Measurements from ENCODE around the gene PCDHGA5. TPM values are rescaled to one million over a fixed set of nuclear protein-coding genes. Genes with fewer than 3 reads are reported as not detected.

PCDHGA5 gene
- total RNA-seq, 1 experiment from 2014 or later, result 0.05 TPM

- ChIA-PET POLR2A (no interaction called here), RAD21 (ENCODE audit: low non-redundant PET in 1 of 2, low total read pairs in 2 of 2, uncharacterized antibody in 2 of 2, unreplicated experiment in 2 of 2) (no interaction called here), CTCF (no interaction called here)
- no peak overlapping the region for H2AFZ ChIP-seq (ENCODE audit: low read depth, low read length, poor library complexity, severe bottlenecking)
- H3K27me3 ChIP-seq (ENCODE audit: insufficient read depth, low read length), result no peaks in the 10 kb centered on the region
- DNase-seq (ENCODE audit: low read depth, low spot score) (no peak), ATAC-seq (no peak)
- no peaks in the 10 kb centered on the region for H3K79me2 ChIP-seq (ENCODE audit: insufficient read depth, low read length)
- H3K36me3 ChIP-seq (ENCODE audit: control insufficient read depth in 1 of 2, insufficient read depth in 2 of 2, low read length in 2 of 2), result no peaks in the 10 kb centered on the region
- no peak overlapping the region for H3K4me3 ChIP-seq (replicated peaks in 1 of 2; ENCODE audit: low read depth in 1 of 2, low read length in 2 of 2)
- H3K4me2 ChIP-seq (ENCODE audit: low read length), result no peak overlapping the region
- TF ChIP-seq ZFX (IDR thresholded peaks at IDR 0.05) (no peak), CBX3 (IDR thresholded peaks at IDR 0.05; ENCODE audit: low read depth) (no peak), POLR2AphosphoS5 (IDR thresholded peaks at IDR 0.05; ENCODE audit: low read depth, low read length) (no peak), RAD21 (IDR thresholded peaks at IDR 0.05; ENCODE audit: low read depth) (no peak), ELF1 (IDR thresholded peaks at IDR 0.05; ENCODE audit: borderline replicate concordance, low read depth) (no peak), CEBPB (IDR thresholded peaks at IDR 0.05; ENCODE audit: low read depth) (no peak), SIN3A (IDR thresholded peaks at IDR 0.05; ENCODE audit: low read depth) (no peak), REST (IDR thresholded peaks at IDR 0.05; ENCODE audit: low read depth) (no peak), MAX (IDR thresholded peaks at IDR 0.05) (no peak), ZNF274 (IDR thresholded peaks at IDR 0.05; ENCODE audit: low read depth, low read length) (no peak), SRF (IDR thresholded peaks at IDR 0.05; ENCODE audit: low read depth) (no peak), FOSL1 (IDR thresholded peaks at IDR 0.05; ENCODE audit: low read depth) (no peak), CTCF (IDR thresholded peaks at IDR 0.05 in 2 of 3, conservative IDR thresholded peaks at IDR 0.05 in 1 of 3; ENCODE audit: borderline replicate concordance in 1 of 3, insufficient read depth in 1 of 3, low read depth in 2 of 3, low read length in 2 of 3) (no peak), POLR2A (IDR thresholded peaks at IDR 0.05; ENCODE audit: borderline replicate concordance, extremely low read depth, insufficient read depth, insufficient read length) (no peak), EGR1 (IDR thresholded peaks at IDR 0.05; ENCODE audit: low read depth) (no peak), YY1 (IDR thresholded peaks at IDR 0.05; ENCODE audit: extremely low read depth, insufficient replicate concordance, low read depth, low read length) (no peak), EZH2phosphoT487 (IDR thresholded peaks at IDR 0.05; ENCODE audit: borderline replicate concordance) (no peak), EZH2 (IDR thresholded peaks at IDR 0.05) (no peak)
- TF ChIP-seq, protein P1, sequence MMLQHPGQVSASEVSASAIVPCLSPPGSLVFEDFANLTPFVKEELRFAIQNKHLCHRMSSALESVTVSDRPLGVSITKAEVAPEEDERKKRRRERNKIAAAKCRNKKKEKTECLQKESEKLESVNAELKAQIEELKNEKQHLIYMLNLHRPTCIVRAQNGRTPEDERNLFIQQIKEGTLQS (IDR thresholded peaks at IDR 0.05), result no peak
- no peaks in the 10 kb centered on the region for H3K9me2 ChIP-seq (ENCODE audit: insufficient read depth)
- H4K20me1 ChIP-seq (ENCODE audit: insufficient read depth), result no peaks in the 10 kb centered on the region
- no peaks in the 10 kb centered on the region for H3K4me1 ChIP-seq (ENCODE audit: control insufficient read depth in 1 of 2, insufficient read depth in 2 of 2, low read length in 2 of 2)
- no peak overlapping the region for H3K9ac ChIP-seq (ENCODE audit: low read length)
- H3K9me3 ChIP-seq (ENCODE audit: control insufficient read depth in 1 of 2, insufficient read depth in 1 of 2, low read depth in 1 of 2, low read length in 2 of 2), result no peaks in the 10 kb centered on the region; a peak in 2 of 4 replicates
- H3K27ac ChIP-seq (ENCODE audit: low read depth, low read length), result no peak overlapping the region
- intact Hi-C loops (cut with micrococcal nuclease), result no loop called here
- BruUV-seq (replicated peaks), result no TSS peak
Measured at GRCh38 chr5:141355641-141356040, 8.3 kb upstream of the PCDHGA5 start.
